ENCODE measurements around the gene NDUFB3.
"Not testable (repeated sequence)": the region's sequence is repeated elsewhere in the genome, so short reads cannot be mapped to it uniquely, and the experiment has no call there.

The NDUFB3 gene

DNA sequence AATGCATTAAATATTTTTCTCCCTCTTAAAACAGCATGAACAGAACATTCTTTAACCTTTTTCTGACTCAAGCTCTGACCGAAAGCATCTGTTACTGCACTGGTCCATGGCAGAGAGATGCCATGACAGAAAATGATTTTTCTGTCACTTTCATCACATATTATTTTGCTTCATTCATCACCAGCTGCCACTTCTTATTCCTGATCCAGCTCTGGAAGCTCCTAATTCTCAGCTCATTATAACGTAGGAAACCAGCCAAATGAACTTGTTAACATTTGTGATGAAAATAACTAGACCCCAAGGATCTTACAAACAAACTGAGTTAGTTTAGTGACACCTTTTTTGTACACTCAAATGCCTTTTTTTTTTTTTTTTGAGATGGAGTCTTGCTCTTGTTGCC lies 36.5 kb downstream of the NDUFB3 start:
- H3K27me3 ChIP-seq (ENCODE audit: insufficient read depth, low read length) = no peaks in the 10 kb centered on the region
- no peaks in the 10 kb centered on the region for H3K4me1 ChIP-seq (ENCODE audit: insufficient read depth, low read length)
- no peak overlapping the region for H2AFZ ChIP-seq (ENCODE audit: low read depth, low read length)
- no peaks in the 10 kb centered on the region for H3K9me3 ChIP-seq (ENCODE audit: low read length)
- no peak overlapping the region for H3K4me3 ChIP-seq (ENCODE audit: low read length)
- no peaks in the 10 kb centered on the region for H3K36me3 ChIP-seq (ENCODE audit: insufficient read depth, low read length)

DNA sequence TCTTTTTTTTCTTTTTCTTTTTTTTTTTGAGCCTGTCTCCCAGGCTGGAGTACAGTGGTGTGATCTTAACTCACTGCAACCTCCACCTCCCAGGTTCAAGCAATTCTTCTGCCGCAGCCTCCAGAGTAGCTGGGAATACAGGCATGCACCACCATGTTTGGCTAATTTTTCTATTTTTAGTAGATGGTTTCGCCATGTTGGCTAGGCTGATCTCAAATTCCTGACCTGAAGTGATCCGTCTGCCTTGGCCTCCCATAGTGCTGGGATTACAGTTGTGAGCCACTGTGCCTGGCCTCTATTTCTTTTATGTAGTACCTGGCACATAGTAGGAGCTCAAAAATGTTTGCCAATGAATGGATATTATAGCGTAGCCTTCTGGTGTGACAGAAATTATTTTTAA lies 37.4 kb downstream of the NDUFB3 start:
- Histone ChIP-seq H3K4me3 (ENCODE audit: low read length) (no peak overlapping the region), H2AFZ (ENCODE audit: low read depth, low read length) (no peak overlapping the region), H3K27me3 (ENCODE audit: insufficient read depth, low read length) (no peaks in the 10 kb centered on the region), H3K36me3 (ENCODE audit: insufficient read depth, low read length) (no peaks in the 10 kb centered on the region), H3K9me3 (ENCODE audit: low read length) (no peaks in the 10 kb centered on the region), H3K4me1 (ENCODE audit: insufficient read depth, low read length) (no peaks in the 10 kb centered on the region)

DNA sequence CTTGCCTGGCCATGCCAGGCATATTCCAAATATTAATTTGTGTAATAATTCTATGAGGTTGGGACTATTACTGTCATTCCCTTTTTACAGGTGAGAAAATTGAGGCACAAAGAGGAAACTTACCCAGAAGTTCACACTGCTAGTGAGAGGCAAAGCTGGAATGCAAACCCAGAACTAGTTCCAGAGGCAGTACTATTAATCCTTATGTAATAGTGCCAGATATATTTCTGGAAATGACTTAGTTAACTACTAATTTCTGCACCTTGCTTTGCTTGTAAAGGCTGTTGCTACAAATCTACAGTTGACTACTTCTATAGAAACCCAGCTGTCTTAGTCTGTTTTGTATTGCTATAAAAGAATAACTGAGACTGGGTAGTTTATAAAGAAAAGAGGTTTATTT lies 38.8 kb downstream of the NDUFB3 start:
- Histone ChIP-seq H3K4me1 (ENCODE audit: insufficient read depth, low read length) (no peaks in the 10 kb centered on the region), H3K4me3 (ENCODE audit: low read length) (no peak overlapping the region), H2AFZ (ENCODE audit: low read depth, low read length) (no peak overlapping the region), H3K36me3 (ENCODE audit: insufficient read depth, low read length) (no peaks in the 10 kb centered on the region), H3K27me3 (ENCODE audit: insufficient read depth, low read length) (no peaks in the 10 kb centered on the region), H3K9me3 (ENCODE audit: low read length) (no peaks in the 10 kb centered on the region)

DNA sequence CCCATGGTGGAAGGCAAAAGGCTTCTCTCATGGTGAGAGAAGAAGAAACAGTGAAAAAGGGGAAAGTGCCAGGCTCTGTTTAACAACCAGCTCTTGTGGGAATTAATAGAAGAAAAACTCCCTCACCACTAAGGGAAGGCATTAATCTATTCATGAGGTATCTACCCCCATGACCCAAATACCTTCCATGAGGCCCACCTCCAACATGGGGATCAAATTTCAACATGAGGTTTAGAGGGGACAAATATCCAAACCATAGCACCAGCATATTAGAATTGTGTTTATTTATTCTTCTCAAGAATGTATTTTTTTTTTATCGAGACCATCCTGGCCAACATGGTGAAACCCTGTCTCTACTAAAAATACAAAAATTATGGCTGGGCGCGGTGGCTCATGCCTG lies 39.3 kb downstream of the NDUFB3 start:
- Histone ChIP-seq H3K9me3 (ENCODE audit: low read length) (no peaks in the 10 kb centered on the region), H2AFZ (ENCODE audit: low read depth, low read length) (no peak overlapping the region), H3K27me3 (ENCODE audit: insufficient read depth, low read length) (no peaks in the 10 kb centered on the region), H3K4me3 (ENCODE audit: low read length) (no peak overlapping the region), H3K4me1 (ENCODE audit: insufficient read depth, low read length) (no peaks in the 10 kb centered on the region), H3K36me3 (ENCODE audit: insufficient read depth, low read length) (no peaks in the 10 kb centered on the region)

GRCh38 chr2:201114350-201114749 lies 42.5 kb downstream of the NDUFB3 start:
- no peaks in the 10 kb centered on the region for H3K4me1 ChIP-seq (ENCODE audit: insufficient read depth, low read length)
- no peaks in the 10 kb centered on the region for H3K9me3 ChIP-seq (ENCODE audit: low read length)
- H2AFZ ChIP-seq (ENCODE audit: low read depth, low read length) = no peak overlapping the region
- H3K36me3 ChIP-seq (ENCODE audit: insufficient read depth, low read length) = no peaks in the 10 kb centered on the region
- no peak overlapping the region for H3K4me3 ChIP-seq (ENCODE audit: low read length)
- no peaks in the 10 kb centered on the region for H3K27me3 ChIP-seq (ENCODE audit: insufficient read depth, low read length)

DNA sequence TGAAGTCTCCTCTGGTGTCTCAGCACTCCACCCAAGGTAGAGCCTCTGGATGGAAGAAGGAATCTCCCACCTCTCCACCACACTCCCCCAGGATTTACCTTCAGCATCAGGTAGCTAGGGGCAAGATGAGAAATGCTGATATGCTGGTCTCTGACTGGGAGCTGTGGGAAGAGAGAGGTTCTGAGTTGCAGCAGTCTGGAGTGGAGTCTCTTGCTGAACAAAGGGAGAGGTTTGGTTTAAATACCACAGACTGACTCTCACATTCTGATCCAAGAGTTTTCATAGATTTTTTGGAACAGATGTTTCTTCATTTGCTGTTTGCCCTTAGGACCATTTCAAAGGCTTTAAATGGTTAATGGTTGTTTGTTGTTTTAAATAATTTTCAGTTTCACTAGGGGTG lies 43.0 kb downstream of the NDUFB3 start:
- H3K36me3 ChIP-seq (ENCODE audit: insufficient read depth, low read length) = no peaks in the 10 kb centered on the region
- H3K9me3 ChIP-seq (ENCODE audit: low read length) = no peaks in the 10 kb centered on the region
- H3K27me3 ChIP-seq (ENCODE audit: insufficient read depth, low read length) = no peaks in the 10 kb centered on the region
- no peak overlapping the region for H3K4me3 ChIP-seq (ENCODE audit: low read length)
- H3K4me1 ChIP-seq (ENCODE audit: insufficient read depth, low read length) = no peaks in the 10 kb centered on the region
- H2AFZ ChIP-seq (ENCODE audit: low read depth, low read length) = no peak overlapping the region

GRCh38 chr2:201116115-201116958 lies 44.5 kb downstream of the NDUFB3 start, which contains the start of gene CFLAR:
CFLAR (plus strand) TSS chr2:201116164; CDS start chr2:201129866, 13,702 bp downstream.
- Histone ChIP-seq H3K36me3 (ENCODE audit: insufficient read depth, low read length) (no peaks in the 10 kb centered on the region), H3K9me3 (ENCODE audit: low read length) (no peaks in the 10 kb centered on the region), H3K4me3 (ENCODE audit: low read length) (peak within 1 kb of the TSS; percentile 50), H3K27me3 (ENCODE audit: insufficient read depth, low read length) (no peaks in the 10 kb centered on the region), H2AFZ (ENCODE audit: low read depth, low read length) (peak within 1 kb of the TSS; percentile 44), H3K4me1 (ENCODE audit: insufficient read depth, low read length) (no peaks in the 10 kb centered on the region)

- H3K9me3 ChIP-seq (ENCODE audit: low read length) = no peaks in the 10 kb centered on the region
- H3K27me3 ChIP-seq (ENCODE audit: insufficient read depth, low read length) = no peaks in the 10 kb centered on the region
- peak overlapping the region; percentile 50 for H3K4me3 ChIP-seq (ENCODE audit: low read length)
- H3K36me3 ChIP-seq (ENCODE audit: insufficient read depth, low read length) = no peaks in the 10 kb centered on the region
- H2AFZ ChIP-seq (ENCODE audit: low read depth, low read length) = peak overlapping the region; percentile 44
- no peaks in the 10 kb centered on the region for H3K4me1 ChIP-seq (ENCODE audit: insufficient read depth, low read length)
Measured at GRCh38 chr2:201116959-201117734, 45.3 kb downstream of the NDUFB3 start.

DNA sequence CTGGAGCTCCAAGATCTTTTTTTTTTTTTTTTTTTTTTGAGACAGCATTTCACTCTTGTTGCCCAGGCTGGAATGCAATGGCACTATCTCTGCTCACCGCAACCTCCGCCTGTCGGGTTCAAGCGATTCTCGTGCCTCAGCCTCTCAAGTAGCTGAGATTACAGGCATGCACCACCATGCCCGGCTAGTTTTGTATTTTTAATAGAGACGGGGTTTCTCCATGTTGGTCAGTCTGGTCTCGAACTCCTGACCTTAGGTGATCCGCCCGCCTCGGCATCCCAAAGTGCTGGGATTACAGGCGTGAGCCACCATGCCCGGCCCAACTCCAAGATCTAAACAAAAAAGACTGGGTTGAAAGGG lies 45.9 kb downstream of the NDUFB3 start:
- H3K27me3 ChIP-seq (ENCODE audit: insufficient read depth, low read length); H3K36me3 ChIP-seq (ENCODE audit: insufficient read depth, low read length); H3K9me3 ChIP-seq (ENCODE audit: low read length); H2AFZ ChIP-seq (ENCODE audit: low read depth, low read length); H3K4me3 ChIP-seq (ENCODE audit: low read length); H3K4me1 ChIP-seq (ENCODE audit: insufficient read depth, low read length): not testable (repeated sequence)

GRCh38 chr2:201118121-201118960 lies 46.5 kb downstream of the NDUFB3 start:
- Histone ChIP-seq H2AFZ (ENCODE audit: low read depth, low read length) (no peak overlapping the region), H3K9me3 (ENCODE audit: low read length) (no peaks in the 10 kb centered on the region), H3K27me3 (ENCODE audit: insufficient read depth, low read length) (no peaks in the 10 kb centered on the region), H3K4me3 (ENCODE audit: low read length) (no peak overlapping the region), H3K36me3 (ENCODE audit: insufficient read depth, low read length) (no peaks in the 10 kb centered on the region), H3K4me1 (ENCODE audit: insufficient read depth, low read length) (no peaks in the 10 kb centered on the region)

GRCh38 chr2:201118961-201119854 lies 47.4 kb downstream of the NDUFB3 start:
- H3K4me1 ChIP-seq (ENCODE audit: insufficient read depth, low read length) = peaks cover 7% of the 10 kb centered on the region
- no peak overlapping the region for H3K4me3 ChIP-seq (ENCODE audit: low read length)
- H3K9me3 ChIP-seq (ENCODE audit: low read length) = no peaks in the 10 kb centered on the region

GRCh38 chr2:201122276-201122675 lies 50.5 kb downstream of the NDUFB3 start:
- Histone ChIP-seq H2AFZ (ENCODE audit: low read depth, low read length) (no peak overlapping the region), H3K36me3 (ENCODE audit: insufficient read depth, low read length) (no peaks in the 10 kb centered on the region), H3K27me3 (ENCODE audit: insufficient read depth, low read length) (no peaks in the 10 kb centered on the region), H3K4me3 (ENCODE audit: low read length) (no peak overlapping the region), H3K9me3 (ENCODE audit: low read length) (no peaks in the 10 kb centered on the region), H3K4me1 (ENCODE audit: insufficient read depth, low read length) (peaks cover 7% of the 10 kb centered on the region)

More at GRCh38 chr2:201118961-201119854, 47.4 kb downstream of the NDUFB3 start:
- Histone ChIP-seq H3K36me3 (ENCODE audit: insufficient read depth, low read length) (no peaks in the 10 kb centered on the region), H3K27me3 (ENCODE audit: insufficient read depth, low read length) (no peaks in the 10 kb centered on the region), H2AFZ (ENCODE audit: low read depth, low read length) (no peak overlapping the region)

All from neuron (in vitro differentiated cells).